NCI-H2196 (cell line): ENCODE results near the gene LHX3.
"Not testable (repeated sequence)": the region's sequence is repeated elsewhere in the genome, so short reads cannot be mapped to it uniquely, and the experiment has no call there.

Source experiments
- DNase-seq: peaks from one replicate; lab custom pipeline; 2025; ENCODE audit not compliant: unreplicated experiment; lab: John Stamatoyannopoulos, UW

The LHX3 gene

GRCh38 chr9:136156209-136157120, 48.5 kb downstream of the LHX3 start:
- DNase-seq, result no peak

DNA sequence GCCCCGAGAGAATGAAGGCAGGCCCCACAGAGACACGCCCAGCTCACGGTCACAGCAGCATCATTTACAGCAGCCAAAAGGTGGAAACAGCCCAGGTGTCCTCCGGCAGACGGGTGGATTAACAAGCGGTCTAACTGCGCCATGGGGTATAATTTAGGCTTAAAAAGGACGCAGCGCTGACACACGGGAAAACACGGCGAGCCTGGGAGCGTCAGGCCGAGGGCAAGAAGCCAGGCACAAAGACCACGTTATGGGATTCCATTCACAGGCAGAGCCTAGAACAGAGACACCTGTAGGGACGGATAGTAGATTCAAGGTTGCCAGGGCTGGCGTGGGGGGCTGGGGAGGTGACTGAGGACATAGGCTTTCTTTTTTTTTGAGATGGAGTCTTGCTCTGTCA, 49.4 kb downstream of the LHX3 start:
- no peak for DNase-seq

DNA sequence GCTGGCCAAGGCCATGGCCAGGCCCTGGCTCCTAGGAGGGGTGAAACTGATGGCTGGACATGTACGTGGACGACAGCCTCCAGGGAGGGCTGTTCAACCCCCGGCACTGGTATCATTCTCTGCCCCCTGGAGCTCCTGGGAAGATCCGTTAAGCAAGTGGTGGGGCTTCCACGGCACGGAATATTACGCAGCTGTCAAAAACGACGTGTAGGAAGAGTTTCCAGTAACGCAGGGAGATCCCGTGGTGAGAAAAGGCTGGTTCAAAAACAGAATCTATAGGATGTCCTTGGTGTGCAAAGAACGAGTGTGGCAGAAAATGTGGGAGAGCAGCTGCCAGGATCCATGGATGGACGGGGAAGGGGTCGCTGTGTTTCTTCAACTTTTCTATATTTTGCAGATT, 50.0 kb downstream of the LHX3 start:
- no peak for DNase-seq

DNA sequence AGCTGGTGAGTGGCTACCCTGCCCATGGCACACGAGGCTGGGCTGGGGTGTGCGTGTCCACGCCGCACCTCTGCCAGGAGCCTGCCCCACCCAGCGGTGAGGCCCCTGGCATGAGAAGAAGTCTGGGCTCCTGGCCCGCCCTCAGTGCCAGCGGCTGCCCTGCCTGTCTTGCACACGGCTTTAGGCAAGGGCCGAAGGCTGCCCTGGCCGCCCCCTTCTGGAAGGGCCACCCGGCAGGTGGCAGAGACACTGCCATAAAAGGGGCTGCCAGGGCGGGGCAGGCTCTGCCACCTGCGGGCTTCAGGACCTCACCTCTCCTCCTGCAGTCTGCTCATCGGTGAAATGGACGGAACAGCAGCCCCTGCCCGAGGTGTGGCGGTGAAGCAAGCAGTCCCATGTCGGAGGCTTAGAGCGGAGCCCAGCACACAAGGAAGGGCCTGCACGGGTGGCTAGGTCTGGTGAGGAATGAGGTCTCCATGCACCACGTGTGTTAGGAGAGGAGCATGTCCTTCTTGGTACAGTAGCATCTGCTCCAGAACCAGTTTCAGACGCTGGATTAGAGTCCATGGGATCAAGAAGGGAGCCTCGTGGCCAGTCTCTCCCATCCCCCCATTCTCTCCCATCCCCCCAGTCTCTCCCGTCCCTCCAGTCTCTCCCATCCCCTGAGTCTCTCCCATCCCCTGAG, 51.4 kb downstream of the LHX3 start:
- DNase-seq, result no peak

GRCh38 chr9:136152931-136153330, 52.0 kb downstream of the LHX3 start:
- DNase-seq, result no peak

DNA sequence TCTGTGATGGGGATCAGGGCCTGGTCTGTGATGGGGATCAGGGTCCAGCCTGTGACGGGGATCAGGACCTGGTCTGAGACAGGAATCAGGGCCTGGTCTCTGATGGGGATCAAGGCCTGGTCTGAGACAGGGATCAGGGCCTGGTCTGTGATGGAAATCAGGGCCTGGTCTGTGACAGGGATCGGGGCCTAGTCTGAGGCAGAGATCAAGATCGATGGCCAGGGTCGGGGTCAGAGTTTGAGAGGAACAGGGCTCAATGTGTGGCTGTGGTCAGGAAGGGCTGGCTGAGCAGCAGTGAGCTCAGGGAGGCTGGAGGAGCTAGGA, 52.4 kb downstream of the LHX3 start:
- no peak for DNase-seq

DNA sequence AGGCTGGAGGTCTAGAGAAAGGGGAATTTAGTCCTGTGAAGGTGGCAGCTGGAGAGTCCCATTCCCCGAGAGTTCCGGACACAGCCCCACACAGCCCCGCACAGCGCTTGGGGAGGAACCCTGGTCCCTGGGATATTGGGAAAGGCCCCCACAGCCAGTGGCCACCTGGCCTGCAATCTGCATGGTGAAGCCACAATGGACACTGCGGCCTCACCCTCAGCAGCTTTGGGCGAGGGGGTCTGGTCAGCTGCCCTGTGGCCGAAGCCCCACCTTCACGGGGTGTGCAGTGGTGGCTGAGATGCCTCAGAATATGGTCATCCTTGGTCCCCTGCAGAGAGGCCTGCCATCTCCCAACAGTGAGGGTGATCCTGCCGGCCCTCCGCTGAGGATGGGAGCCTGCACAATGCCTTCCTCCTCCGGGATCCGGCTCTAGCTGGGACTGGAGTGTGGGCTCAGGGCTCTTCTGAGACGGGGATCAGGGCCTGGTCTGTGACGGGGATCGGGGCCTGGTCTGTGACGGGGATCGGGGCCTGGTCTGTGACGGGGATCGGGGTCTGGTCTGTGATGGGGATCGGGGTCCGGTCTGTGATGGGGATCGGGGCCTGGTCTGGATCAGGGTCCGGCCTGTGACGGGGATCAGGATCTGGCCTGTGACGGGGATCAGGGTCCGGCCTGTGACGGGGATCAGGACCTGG, 52.9 kb downstream of the LHX3 start:
- DNase-seq, result no peak

DNA sequence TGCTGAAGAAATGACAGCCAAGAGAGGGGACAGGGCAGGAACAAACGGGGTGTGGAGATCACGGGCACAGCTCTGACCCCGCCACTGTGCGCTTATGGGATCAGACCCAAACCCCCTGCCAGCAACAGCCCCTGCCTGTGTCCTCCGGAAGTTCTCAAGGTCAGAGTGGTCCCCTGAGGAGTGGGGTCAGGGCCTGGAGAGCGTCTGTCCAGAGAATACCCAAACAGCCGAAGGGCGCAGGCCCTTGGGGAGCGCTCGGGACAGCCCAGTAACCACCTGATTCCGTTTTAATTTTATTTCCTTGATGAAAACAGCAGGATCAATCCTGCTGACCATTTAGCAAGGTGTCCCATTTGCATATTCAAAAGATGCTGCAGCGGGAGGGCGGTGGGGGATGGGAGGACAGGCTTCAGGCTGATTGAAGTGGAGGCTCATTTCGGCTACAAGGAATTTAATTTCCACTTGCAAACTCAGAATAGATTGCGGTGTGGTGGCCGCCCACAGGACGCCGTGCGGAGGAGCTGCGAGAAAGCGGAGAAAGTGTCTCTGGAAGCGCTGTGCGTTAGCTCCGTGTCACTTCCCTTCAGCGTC, 53.6 kb downstream of the LHX3 start:
- no peak for DNase-seq

GRCh38 chr9:136150664-136151213, 54.2 kb downstream of the LHX3 start:
- DNase-seq, result not testable (repeated sequence)

- no peak for DNase-seq
Measured at GRCh38 chr9:136149853-136150252, 55.1 kb downstream of the LHX3 start.

- DNase-seq, result no peak
Measured at GRCh38 chr9:136149337-136149736, 55.6 kb downstream of the LHX3 start.

GRCh38 chr9:136148766-136149165, 56.2 kb downstream of the LHX3 start:
- no peak for DNase-seq

GRCh38 chr9:136147890-136148714, 56.8 kb downstream of the LHX3 start:
- no peak for DNase-seq

- peak; percentile 13 for DNase-seq
Measured at GRCh38 chr9:136147038-136147889, 57.7 kb downstream of the LHX3 start.
